ENCODE results near the gene SGK1.

- TF ChIP-seq POLR2A (IDR thresholded peaks at IDR 0.05), result peak; percentile 96 to 98
- TF ChIP-seq CTCF (IDR thresholded peaks at IDR 0.05), result peak in 3 of 6 experiments; percentile 8 to 20 (median 8)
Observed at GRCh38 chr6:134174672-134175531, 143.0 kb downstream of the SGK1 start.

Data from Peyer's patch (tissue), 4 donors.